Testis (tissue), 3 donors: ENCODE data around the gene ABHD17A. TPM values are rescaled to one million over a fixed set of nuclear protein-coding genes. Genes with fewer than 3 reads are reported as not detected.

Experiments used
- DNase-seq: peaks from one replicate; pipeline ENCODE4 v3.0.0-alpha.2; 2019
- H3K27ac ChIP-seq, 2 donors: fragments of 200-600 bp; sonication (generic); one replicate each; pipeline ENCODE4 v1.5.1; 2019
- H3K27me3 ChIP-seq: fragments of 200-600 bp; sonication (generic); one replicate; pipeline ENCODE4 v1.5.1; 2019
- H3K36me3 ChIP-seq: fragments of 200-600 bp; sonication (generic); one replicate; pipeline ENCODE4 v1.5.1; 2017; ENCODE audit warnings: low read depth; ENCODE audit errors: missing control alignments
- H3K4me1 ChIP-seq: fragments of 200-600 bp; sonication (generic); one replicate; pipeline ENCODE4 v1.5.1; 2019
- H3K4me3 ChIP-seq, 2 donors: fragments of 200-600 bp; sonication (generic); one replicate each; pipeline ENCODE4 v1.5.1; 2017 to 2019
- H3K9me3 ChIP-seq: fragments of 200-600 bp; sonication (generic); one replicate; pipeline ENCODE4 v1.5.1; 2017
- POLR2A ChIP-seq: fragments of 450-650 bp; IDR thresholded peaks from one replicate; pipeline ENCODE4 v1.6.1; 2017; ENCODE audit warnings: antibody characterized with exemption, mild to moderate bottlenecking, moderate library complexity
- WGBS, 2 donors: methylation state at CpG; one replicate each; pipeline ENCODE4 v1.1.5; 2018; 5-methylcytosine and 5-hydroxymethylcytosine counted together
- intact Hi-C: fragments of 100-400 bp; cut with DNase I; formaldehyde crosslinking; loops from one replicate; pipeline ENCODE4 v1.15.1; 2023; ENCODE audit warnings: low total_unique reads
- polyA plus RNA-seq: library from polyadenylated mRNA; stranded (reverse); fragments of 350-450 nt; fragmentation: Illumina TruSeq; extraction: RNeasy Lipid Tissue Mini Kit (QIAGEN cat#74804); gene quantifications from one replicate; pipeline ENCODE4 v1.2.3, GENCODE V29; 2014; ENCODE audit warnings: low read depth, low replicate concordance; ENCODE audit not compliant: insufficient read depth
- total RNA-seq, 2 donors: library from RNA; depleted of rRNA; stranded (reverse); fragments of >200 nt; gene quantifications; one replicate each; pipeline ENCODE4 v1.2.3, GENCODE V29; 2016
- TF ChIP-seq, protein P1 (sequence below), 3 experiments: fragments of 450-650 bp in 2 of 3; fragments of 200-600 bp in 1 of 3; sonication (generic) in 1 of 3; IDR thresholded peaks; one replicate each; pipeline ENCODE4 v1.5.1; 2016 to 2019; ENCODE audit warnings: antibody characterized with exemption in 3 of 3, mild to moderate bottlenecking in 2 of 3, moderate library complexity in 1 of 3

The ABHD17A gene
- total and polyA plus RNA-seq, 3 donors from 2014 or later: 51.1 to 140 (median 127) TPM

- no peak for TF ChIP-seq POLR2A
- TF ChIP-seq, protein P1, sequence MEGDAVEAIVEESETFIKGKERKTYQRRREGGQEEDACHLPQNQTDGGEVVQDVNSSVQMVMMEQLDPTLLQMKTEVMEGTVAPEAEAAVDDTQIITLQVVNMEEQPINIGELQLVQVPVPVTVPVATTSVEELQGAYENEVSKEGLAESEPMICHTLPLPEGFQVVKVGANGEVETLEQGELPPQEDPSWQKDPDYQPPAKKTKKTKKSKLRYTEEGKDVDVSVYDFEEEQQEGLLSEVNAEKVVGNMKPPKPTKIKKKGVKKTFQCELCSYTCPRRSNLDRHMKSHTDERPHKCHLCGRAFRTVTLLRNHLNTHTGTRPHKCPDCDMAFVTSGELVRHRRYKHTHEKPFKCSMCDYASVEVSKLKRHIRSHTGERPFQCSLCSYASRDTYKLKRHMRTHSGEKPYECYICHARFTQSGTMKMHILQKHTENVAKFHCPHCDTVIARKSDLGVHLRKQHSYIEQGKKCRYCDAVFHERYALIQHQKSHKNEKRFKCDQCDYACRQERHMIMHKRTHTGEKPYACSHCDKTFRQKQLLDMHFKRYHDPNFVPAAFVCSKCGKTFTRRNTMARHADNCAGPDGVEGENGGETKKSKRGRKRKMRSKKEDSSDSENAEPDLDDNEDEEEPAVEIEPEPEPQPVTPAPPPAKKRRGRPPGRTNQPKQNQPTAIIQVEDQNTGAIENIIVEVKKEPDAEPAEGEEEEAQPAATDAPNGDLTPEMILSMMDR (IDR thresholded peaks at IDR 0.05): no peak
- no peak for DNase-seq
- Histone ChIP-seq H3K4me3 (no peak overlapping the region), H3K27ac (no peak overlapping the region), H3K4me1 (peaks cover 81% of the 10 kb centered on the region), H3K36me3 (no peaks in the 10 kb centered on the region), H3K27me3 (no peaks in the 10 kb centered on the region), H3K9me3 (no peaks in the 10 kb centered on the region)
- intact Hi-C loops: no loop called here
- WGBS, 2 donors: 54 to 68% methylated on average over 6 to 11 of the region's 11 CpGs
Observed at GRCh38 chr19:1837222-1837565, 48.1 kb downstream of the ABHD17A start.

DNA sequence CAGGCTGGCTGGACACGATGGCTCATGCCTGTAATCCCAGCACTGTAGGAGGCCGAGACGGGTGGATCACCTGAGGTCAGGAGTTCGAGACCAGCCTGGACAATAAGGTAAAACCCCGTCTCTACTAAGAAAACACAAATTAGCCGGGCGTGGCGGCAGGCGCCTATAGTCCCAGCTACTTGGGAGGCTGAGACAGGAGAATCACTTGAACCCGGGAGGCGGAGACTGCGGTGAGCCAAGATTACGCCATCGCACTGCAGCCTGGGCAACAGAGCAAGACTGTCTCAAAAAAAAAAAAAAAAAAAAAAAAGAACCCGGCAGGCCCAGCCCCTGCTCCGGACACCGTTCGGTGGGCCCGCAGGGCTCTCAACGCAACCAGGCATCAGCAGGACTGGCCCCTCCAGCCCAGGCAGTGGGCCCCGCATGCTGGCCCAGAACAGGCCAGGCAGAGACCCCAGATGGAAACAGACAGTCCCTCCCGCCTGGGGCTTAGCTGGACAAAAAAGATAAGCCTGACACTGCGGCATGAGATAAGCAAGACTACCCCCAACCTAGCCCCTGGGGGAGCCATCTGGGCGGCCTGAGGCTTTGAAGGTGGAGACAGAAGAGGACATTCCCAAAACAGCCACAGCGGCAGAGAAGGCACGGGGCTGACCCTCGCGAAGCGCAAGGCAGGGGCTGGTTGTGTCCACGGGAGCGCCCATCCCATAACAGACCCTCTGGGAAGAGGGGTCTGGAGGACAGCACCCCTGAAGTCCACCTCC is 48.7 kb downstream of the ABHD17A start:
- H3K27me3 ChIP-seq: no peaks in the 10 kb centered on the region
- no peaks in the 10 kb centered on the region for H3K9me3 ChIP-seq
- no peak for DNase-seq
- H3K4me1 ChIP-seq: peaks cover 81% of the 10 kb centered on the region
- no peak for TF ChIP-seq POLR2A
- TF ChIP-seq, protein P1 (IDR thresholded peaks at IDR 0.05): no peak
- 82 to 89% methylated on average over 28 to 31 of the region's 31 CpGs for WGBS, 2 donors
- H3K27ac ChIP-seq: peak overlapping the region in 1 of 2 donors; percentile 14
- intact Hi-C loops: no loop called here
- no peak overlapping the region for H3K4me3 ChIP-seq
- no peaks in the 10 kb centered on the region for H3K36me3 ChIP-seq

GRCh38 chr19:1833540-1833939 is 51.8 kb downstream of the ABHD17A start:
- Histone ChIP-seq H3K9me3 (no peaks in the 10 kb centered on the region), H3K27me3 (no peaks in the 10 kb centered on the region), H3K4me3 (no peak overlapping the region), H3K27ac (peak overlapping the region in 1 of 2 donors; percentile 66), H3K4me1 (peaks cover 64% of the 10 kb centered on the region), H3K36me3 (no peaks in the 10 kb centered on the region)
- TF ChIP-seq, protein P1 (IDR thresholded peaks at IDR 0.05): no peak
- TF ChIP-seq POLR2A: no peak
- DNase-seq: peak; percentile 93
- intact Hi-C loops: no loop called here
- 16 to 67% methylated on average over 3 to 6 of the region's 15 CpGs for WGBS, 2 donors

GRCh38 chr19:1832046-1832663 is 53.1 kb downstream of the ABHD17A start:
- intact Hi-C loops: no loop called here
- H3K4me1 ChIP-seq: peaks cover 65% of the 10 kb centered on the region
- H3K4me3 ChIP-seq: no peak overlapping the region
- no peaks in the 10 kb centered on the region for H3K36me3 ChIP-seq
- H3K27ac ChIP-seq: no peak overlapping the region
- no peak for DNase-seq
- TF ChIP-seq POLR2A: no peak
- TF ChIP-seq, protein P1 (IDR thresholded peaks at IDR 0.05): no peak
- H3K9me3 ChIP-seq: no peaks in the 10 kb centered on the region
- no peaks in the 10 kb centered on the region for H3K27me3 ChIP-seq
- 78 to 88% methylated on average over 22 to 26 of the region's 26 CpGs for WGBS, 2 donors
